HepG2 (cell line): ENCODE measurements around the gene ZBP1. TPM values are rescaled to one million over a fixed set of nuclear protein-coding genes. Genes with fewer than 3 reads are reported as not detected.

Experiments used
- ATAC-seq: fragments of 200-7000 bp; cut with Tn5 transposase; 3 replicates; pipeline ENCODE4 v1.9.1; 2020; ENCODE audit warnings: mild to moderate bottlenecking, moderate library complexity
- BruUV-seq: library from RNA; stranded (reverse); fragments of 400-500 nt; replicated peaks from 2 replicates; lab custom pipeline; 2021; lab: Mats Ljungman, UMichigan
- CTCF ChIA-PET: fragments of 300-600 bp; formaldehyde crosslinking; extraction: SDS; loops from one replicate; lab custom pipeline; 2021; ENCODE audit warnings: low total read pairs, inconsistent platforms, low intra/inter-chr PET ratio; lab: Yijun Ruan, JAX
- POLR2A ChIA-PET: fragments of 350-600 bp; sonication (Branson Sonifier 250); formaldehyde crosslinking; loops from one replicate; lab custom pipeline; 2020; ENCODE audit warnings: antibody characterized with exemption, inconsistent platforms; lab: Yijun Ruan, JAX
- DNase-seq: peaks from one replicate; pipeline ENCODE4 v3.0.0-alpha.2; 2015; ENCODE audit warnings: low spot score
- FAIRE-seq: peaks from 3 replicates; lab custom pipeline; 2011; peaks lifted over from hg19 to GRCh38; lab: Jason Lieb, UNC
- H2AFZ ChIP-seq: one replicate; pipeline ENCODE4 v1.6.1; 2011; ENCODE audit warnings: low read length, inconsistent platforms
- H3K27ac ChIP-seq: fragments of 300-600 bp; 3 replicates; pipeline ENCODE4 v1.8.0; 2011; ENCODE audit warnings: mixed run types, mild to moderate bottlenecking, mixed read lengths, low read length, inconsistent platforms; ENCODE audit not compliant: insufficient read depth; ENCODE audit errors: extremely low read length
- H3K27me3 ChIP-seq, 2 experiments: fragments of 200-600 bp in 1 of 2; 2 replicates in 1 of 2; 3 replicates in 1 of 2; pipeline versions ENCODE4 v1.6.0 to v1.8.0; 2011; ENCODE audit warnings: low read length in 2 of 2, mild to moderate bottlenecking in 2 of 2, moderate library complexity in 2 of 2, inconsistent platforms in 1 of 2; ENCODE audit not compliant: insufficient read depth in 2 of 2, control insufficient read depth in 1 of 2
- H3K36me3 ChIP-seq, 2 experiments: fragments of 200-600 bp in 1 of 2; replicated peaks in 1 of 2; 2 replicates in 1 of 2; 3 replicates in 1 of 2; pipeline versions ENCODE4 v1.5.1 to v1.8.0; 2011; ENCODE audit warnings: low read length in 2 of 2, inconsistent platforms in 1 of 2; ENCODE audit not compliant: insufficient read depth in 2 of 2, control insufficient read depth in 1 of 2
- H3K4me1 ChIP-seq: 2 replicates; pipeline ENCODE4 v1.5.1; 2012; ENCODE audit warnings: low read length, inconsistent platforms; ENCODE audit not compliant: insufficient read depth
- H3K4me2 ChIP-seq: 2 replicates; pipeline ENCODE4 v1.6.0; 2011; ENCODE audit warnings: low read depth, low read length, inconsistent platforms
- H3K4me3 ChIP-seq, 3 experiments: fragments of 200-600 bp in 1 of 3; sonication (generic), shearing (Covaris generic) in 1 of 3; replicated peaks in 1 of 3; 2 replicates each; pipeline ENCODE4 v1.5.1; 2011 to 2016; ENCODE audit warnings: low read length in 3 of 3, inconsistent platforms in 2 of 3, low read depth in 2 of 3, mild to moderate bottlenecking in 2 of 3, control low read depth in 1 of 3, mixed read lengths in 1 of 3; ENCODE audit not compliant: insufficient read depth in 1 of 3
- H3K79me2 ChIP-seq: one replicate; pipeline ENCODE4 v1.6.1; 2011; ENCODE audit warnings: low read length, inconsistent platforms; ENCODE audit not compliant: insufficient read depth
- H3K9ac ChIP-seq: 2 replicates; pipeline ENCODE4 v1.6.0; 2011; ENCODE audit warnings: mild to moderate bottlenecking, low read depth, low read length, inconsistent platforms; ENCODE audit not compliant: insufficient read depth
- H3K9me3 ChIP-seq: 2 replicates; pipeline ENCODE4 v1.5.1; 2012; ENCODE audit warnings: mild to moderate bottlenecking, low read length
- H4K20me1 ChIP-seq: 2 replicates; pipeline ENCODE4 v1.6.0; 2011; ENCODE audit warnings: inconsistent platforms, mild to moderate bottlenecking, low read length, moderate library complexity; ENCODE audit not compliant: insufficient read depth
- CC2D1A ChIP-seq: sonication (generic); formaldehyde crosslinking; IDR thresholded peaks from 2 replicates; pipeline ENCODE4 v1.8.1; 2023; ENCODE audit warnings: mild to moderate bottlenecking, missing genetic modification reagents
- KDM6A ChIP-seq: IDR thresholded peaks from 2 replicates; pipeline ENCODE4 v1.6.1; 2016; ENCODE audit warnings: low read depth
- KLF13 ChIP-seq: sonication (generic); formaldehyde crosslinking; IDR thresholded peaks from 2 replicates; pipeline ENCODE4 v1.4.0; 2020; ENCODE audit warnings: mild to moderate bottlenecking, missing genetic modification reagents
- NR2F6 ChIP-seq, 2 experiments: IDR thresholded peaks; 2 replicates each; pipeline ENCODE4 v1.6.1; 2016; ENCODE audit warnings: antibody characterized with exemption in 1 of 2, mild to moderate bottlenecking in 1 of 2
- RFX5 ChIP-seq: IDR thresholded peaks from 2 replicates; pipeline ENCODE4 v1.6.1; 2011; ENCODE audit warnings: low read depth, low read length, improper control_type of control experiment
- TBP ChIP-seq: sonication (generic); formaldehyde crosslinking; IDR thresholded peaks from 2 replicates; pipeline ENCODE4 v1.5.0; 2020; ENCODE audit warnings: missing genetic modification reagents
- ZC3H13 ChIP-seq: sonication (generic); formaldehyde crosslinking; IDR thresholded peaks from 2 replicates; pipeline ENCODE4 v1.8.1; 2023; ENCODE audit warnings: mild to moderate bottlenecking, missing genetic modification reagents, moderate library complexity
- ZKSCAN8 ChIP-seq: IDR thresholded peaks from 2 replicates; pipeline ENCODE4 v1.6.1; 2016; ENCODE audit warnings: borderline replicate concordance, missing genetic modification reagents, missing compliant biosample characterization
- ZNF331 ChIP-seq: sonication (generic); formaldehyde crosslinking; IDR thresholded peaks from 2 replicates; pipeline ENCODE4 v1.4.0; 2020; ENCODE audit warnings: missing genetic modification reagents
- ZNF556 ChIP-seq: sonication (generic); formaldehyde crosslinking; IDR thresholded peaks from 2 replicates; pipeline ENCODE4 v1.4.0; 2020; ENCODE audit warnings: mild to moderate bottlenecking, missing genetic modification reagents, borderline replicate concordance
- ZNF563 ChIP-seq: sonication (generic); formaldehyde crosslinking; IDR thresholded peaks from 2 replicates; pipeline ENCODE4 v1.8.0; 2022; ENCODE audit warnings: mild to moderate bottlenecking, moderate library complexity, missing genetic modification reagents
- ZNF687 ChIP-seq: sonication (generic); formaldehyde crosslinking; IDR thresholded peaks from 2 replicates; pipeline ENCODE4 v1.5.1; 2020; ENCODE audit warnings: mild to moderate bottlenecking, missing genetic modification reagents, moderate library complexity
- ZNF691 ChIP-seq: sonication (generic); formaldehyde crosslinking; IDR thresholded peaks from 2 replicates; pipeline ENCODE4 v1.4.0; 2020; ENCODE audit warnings: missing genetic modification reagents, low read depth, mild to moderate bottlenecking, borderline replicate concordance
- WGBS: methylation state at CpG from one replicate; pipeline ENCODE4 v1.1.6; 2017; ENCODE audit warnings: low lambda C conversion rate; 5-methylcytosine and 5-hydroxymethylcytosine counted together
- in situ Hi-C: cut with HindIII; loops from 2 replicates; pipeline ENCODE4 v1.10.0; 2017; ENCODE audit warnings: low pct_unique_long_range_greater_than_20kb; ENCODE audit not compliant: extremely low pct_ligation_motif_present
- intact Hi-C: fragments of 100-400 bp; cut with micrococcal nuclease; formaldehyde crosslinking; loops from one replicate; pipeline ENCODE4 v1.10.0; 2022; ENCODE audit not compliant: unreplicated experiment
- polyA plus RNA-seq, 8 experiments: library from polyadenylated mRNA; depleted of rRNA in 3 of 8; stranded (reverse) in 7 of 8; unstranded in 1 of 8; fragments of >200 nt; fragmentation: Illumina TruSeq in 4 of 8; extraction: Trizol in 4 of 8; gene quantifications; 2 replicates each; pipeline versions ENCODE4 v1.2.1 to v1.2.3, GENCODE V29; 2011 to 2016; ENCODE audit warnings: low read depth in 4 of 8, missing spikeins in 1 of 8, mixed read lengths in 1 of 8; ENCODE audit not compliant: insufficient read depth in 1 of 8
- total RNA-seq, 5 experiments: library from RNA; depleted of rRNA; stranded (reverse); fragments of >200 nt; fragmentation: Illumina TruSeq; extraction: Trizol; gene quantifications; 2 replicates each; pipeline ENCODE4 v1.2.3, GENCODE V29; 2016; ENCODE audit warnings: low read depth in 1 of 5

The ZBP1 gene
- total and polyA plus RNA-seq, 2 of the 13 experiments (the other 11 are each of a cell fraction or from before 2014, with no cell fraction given): not detected

DNA sequence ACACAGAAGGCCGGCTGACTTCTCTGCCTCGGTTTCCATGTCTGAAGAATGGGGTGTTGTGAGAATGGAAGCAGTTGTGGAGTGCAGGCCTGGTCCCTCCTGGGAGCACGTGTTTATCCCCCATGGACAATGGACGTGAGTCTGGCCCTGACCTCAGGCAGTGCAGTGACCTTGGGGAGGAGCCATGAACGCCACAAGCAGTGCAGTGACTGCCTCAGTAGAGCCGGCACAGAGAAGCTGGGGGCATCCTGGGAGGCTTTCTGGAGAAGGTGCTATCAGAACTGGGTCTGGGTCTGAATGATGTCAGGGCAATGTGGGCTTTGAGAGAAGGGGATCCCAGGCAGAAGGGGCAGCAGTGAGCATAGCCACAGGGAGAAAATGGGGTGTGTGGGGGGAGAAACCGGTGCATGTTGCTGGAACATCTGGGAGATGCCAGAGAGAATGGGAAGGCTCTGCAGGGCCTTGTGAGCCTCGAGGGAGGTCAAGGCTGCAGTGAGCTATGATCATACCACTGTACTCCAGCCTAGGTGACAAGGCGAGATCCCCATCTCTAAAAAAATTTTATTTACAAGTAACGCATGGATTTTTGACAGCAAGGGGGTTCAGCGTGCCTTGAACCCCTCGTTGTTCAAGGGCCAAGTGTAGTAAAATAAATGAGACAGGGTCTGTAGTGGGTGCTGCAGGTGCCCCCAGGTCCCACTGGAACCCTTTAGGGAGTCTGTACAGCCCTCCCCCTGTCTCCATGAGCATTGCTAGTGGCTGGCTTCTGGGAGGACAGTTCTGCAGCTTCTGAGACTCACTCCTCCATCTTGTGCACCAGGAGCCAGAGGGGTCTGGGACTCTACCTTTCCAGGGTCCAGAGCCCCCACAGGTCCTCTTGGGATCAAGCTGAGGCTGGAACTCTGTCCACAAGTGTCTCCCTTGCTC, 27.0 kb upstream of the ZBP1 start:
- POLR2A ChIA-PET: no interaction called here
- Histone ChIP-seq H2AFZ (no peak overlapping the region), H3K4me1 (no peaks in the 10 kb centered on the region), H4K20me1 (no peaks in the 10 kb centered on the region), H3K27ac (no peak overlapping the region), H3K9ac (no peak overlapping the region), H3K4me3 (no peak overlapping the region), H3K36me3 (no peaks in the 10 kb centered on the region), H3K9me3 (no peaks in the 10 kb centered on the region), H3K4me2 (no peak overlapping the region), H3K27me3 (peaks cover 15 to 55% of the 10 kb centered on the region in 2 experiments), H3K79me2 (no peaks in the 10 kb centered on the region)
- BruUV-seq: no TSS peak
- WGBS: 6% methylated on average over 12 of the region's 12 CpGs
- CTCF ChIA-PET: no interaction called here
- ATAC-seq (no peak), DNase-seq (no peak), FAIRE-seq (no peak)
- in situ Hi-C loops (no loop called here), intact Hi-C loops (no loop called here)
- no peak for TF ChIP-seq TBP (CRISPR knock-in tag)
- TF ChIP-seq ZC3H13 (CRISPR knock-in tag): no peak
- TF ChIP-seq CC2D1A (CRISPR knock-in tag): no peak
- TF ChIP-seq RFX5: no peak
- no peak for TF ChIP-seq ZNF563
- TF ChIP-seq KDM6A (CRISPR knock-in tag): no peak
- no peak for TF ChIP-seq KLF13
- TF ChIP-seq ZNF331 (CRISPR knock-in tag): no peak
- TF ChIP-seq NR2F6 (IDR thresholded peaks at IDR 0.05): no peak
- no peak for TF ChIP-seq NR2F6 (CRISPR knock-in tag; IDR thresholded peaks at IDR 0.05)
- no peak for TF ChIP-seq ZNF556 (CRISPR knock-in tag)
- TF ChIP-seq ZNF687 (CRISPR knock-in tag): no peak
- TF ChIP-seq ZKSCAN8 (CRISPR knock-in tag): no peak
- no peak for TF ChIP-seq ZNF691 (CRISPR knock-in tag)
